Erythroblast (primary cell): ENCODE data around the gene ITPR3.

Source experiments
- DNase-seq, 2 experiments: peaks; one replicate each; lab custom pipeline; 2025; lab: John Stamatoyannopoulos, UW
- GATA1 ChIP-seq: IDR thresholded peaks from 2 replicates; pipeline ENCODE4 v1.6.1; 2011; ENCODE audit warnings: low read depth, mild to moderate bottlenecking, control low read depth, low read length, moderate library complexity
- POLR2A ChIP-seq: IDR thresholded peaks from 2 replicates; pipeline ENCODE4 v1.6.1; 2011; ENCODE audit warnings: mild to moderate bottlenecking, low read length

The ITPR3 gene

GRCh38 chr6:33732817-33733708 lies 111.9 kb downstream of the ITPR3 start:
- no peak for DNase-seq
- TF ChIP-seq POLR2A (no peak), GATA1 (no peak)

DNA sequence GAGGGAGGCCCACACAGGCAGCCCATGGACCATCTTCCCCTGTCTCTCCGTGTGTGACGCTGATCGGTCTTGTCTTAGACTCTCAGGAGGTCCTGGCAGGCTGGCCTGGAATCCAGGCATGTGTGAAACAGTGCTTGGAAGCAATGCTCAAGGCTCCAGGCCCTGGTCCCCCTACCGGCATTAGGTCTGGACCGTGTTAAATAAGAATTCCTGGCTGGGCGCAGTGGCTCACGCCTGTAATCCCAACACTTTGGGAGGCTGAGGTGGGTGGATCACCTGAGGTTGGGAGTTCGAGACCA lies 112.5 kb downstream of the ITPR3 start:
- TF ChIP-seq GATA1, result no peak
- TF ChIP-seq POLR2A, result no peak
- no peak for DNase-seq

DNA sequence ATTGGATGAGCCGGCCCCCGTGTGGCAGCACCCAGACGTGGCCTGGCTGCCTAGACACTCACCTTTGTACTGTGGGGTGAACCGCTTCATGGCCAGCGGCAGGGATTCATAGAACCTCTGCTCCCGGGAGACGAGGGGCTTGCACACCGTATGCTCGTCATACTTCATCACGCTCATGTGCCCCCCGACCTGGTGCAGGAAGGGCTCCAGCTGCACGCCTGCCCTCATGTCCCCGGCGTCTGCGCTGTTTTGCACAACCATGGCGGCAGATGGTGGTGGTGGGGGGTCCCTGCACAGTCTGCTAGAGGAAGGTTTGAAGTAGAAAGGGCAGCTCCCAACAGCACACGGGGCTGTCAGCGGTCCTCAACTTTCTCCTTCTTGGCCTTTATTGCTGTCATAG lies 114.1 kb downstream of the ITPR3 start:
- TF ChIP-seq POLR2A (no peak), GATA1 (no peak)

GRCh38 chr6:33737267-33738026 lies 116.3 kb downstream of the ITPR3 start:
- DNase-seq, result no peak
- TF ChIP-seq POLR2A, result no peak
- no peak for TF ChIP-seq GATA1

More for the DNA sequence above, 114.1 kb downstream of the ITPR3 start:
- DNase-seq, result no peak

GRCh38 chr6:33738153-33738552 lies 117.0 kb downstream of the ITPR3 start:
- no peak for DNase-seq
- TF ChIP-seq GATA1 (no peak), POLR2A (no peak)

- TF ChIP-seq POLR2A (no peak), GATA1 (no peak)
- no peak for DNase-seq
These were observed 117.8 kb downstream of the ITPR3 start for GRCh38 chr6:33738879-33739278.

- TF ChIP-seq GATA1, result no peak
- TF ChIP-seq POLR2A, result no peak
- no peak for DNase-seq
These were observed 118.4 kb downstream of the ITPR3 start for GRCh38 chr6:33739571-33739970.

DNA sequence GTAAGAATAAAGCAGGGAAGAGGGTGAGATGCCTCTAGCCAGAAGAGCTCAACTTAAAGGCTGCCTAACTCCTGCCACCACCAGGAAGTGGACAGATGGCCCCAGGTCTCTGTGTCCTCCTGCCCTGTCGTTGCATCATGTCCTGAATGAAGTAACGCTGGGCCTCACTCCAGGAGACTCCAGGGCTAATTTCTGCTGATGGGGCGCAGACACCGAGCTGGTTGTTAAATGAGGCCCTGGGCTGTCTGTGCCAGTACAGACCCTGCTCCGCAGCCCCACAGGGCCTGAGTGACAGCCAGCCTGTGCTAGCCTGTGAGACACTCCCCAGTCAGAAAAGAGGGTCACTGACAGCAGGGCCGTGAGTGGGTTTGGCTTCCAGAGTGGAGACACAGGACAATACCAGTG lies 119.1 kb downstream of the ITPR3 start:
- TF ChIP-seq GATA1 (no peak), POLR2A (no peak)
- DNase-seq, result no peak

DNA sequence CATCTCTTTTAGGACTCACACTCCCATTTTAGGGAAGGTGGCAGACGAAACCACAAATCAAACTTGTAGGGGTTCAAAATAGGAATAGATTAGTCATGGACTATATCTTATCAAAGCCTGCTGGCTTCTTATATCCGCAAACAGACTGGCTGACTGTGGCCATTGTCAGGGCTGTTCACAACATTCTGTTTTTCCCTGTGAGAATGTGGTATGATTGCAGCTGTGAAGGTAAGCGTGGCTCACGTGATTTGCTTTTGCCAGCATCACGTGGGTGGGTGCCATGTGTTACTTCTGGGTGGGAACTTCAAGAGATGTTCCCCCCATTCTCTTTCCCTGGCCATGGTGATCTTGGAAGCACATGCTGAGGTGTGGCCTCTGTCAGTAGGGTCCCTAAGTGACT lies 119.7 kb downstream of the ITPR3 start:
- no peak for DNase-seq
- TF ChIP-seq POLR2A (no peak), GATA1 (no peak)

- TF ChIP-seq GATA1, result no peak
- no peak for TF ChIP-seq POLR2A
- no peak for DNase-seq
These were observed 121.0 kb downstream of the ITPR3 start for GRCh38 chr6:33742092-33742491.

- no peak for TF ChIP-seq POLR2A
- no peak for TF ChIP-seq GATA1
- DNase-seq, result no peak
These were observed 121.7 kb downstream of the ITPR3 start for GRCh38 chr6:33742837-33743236.

DNA sequence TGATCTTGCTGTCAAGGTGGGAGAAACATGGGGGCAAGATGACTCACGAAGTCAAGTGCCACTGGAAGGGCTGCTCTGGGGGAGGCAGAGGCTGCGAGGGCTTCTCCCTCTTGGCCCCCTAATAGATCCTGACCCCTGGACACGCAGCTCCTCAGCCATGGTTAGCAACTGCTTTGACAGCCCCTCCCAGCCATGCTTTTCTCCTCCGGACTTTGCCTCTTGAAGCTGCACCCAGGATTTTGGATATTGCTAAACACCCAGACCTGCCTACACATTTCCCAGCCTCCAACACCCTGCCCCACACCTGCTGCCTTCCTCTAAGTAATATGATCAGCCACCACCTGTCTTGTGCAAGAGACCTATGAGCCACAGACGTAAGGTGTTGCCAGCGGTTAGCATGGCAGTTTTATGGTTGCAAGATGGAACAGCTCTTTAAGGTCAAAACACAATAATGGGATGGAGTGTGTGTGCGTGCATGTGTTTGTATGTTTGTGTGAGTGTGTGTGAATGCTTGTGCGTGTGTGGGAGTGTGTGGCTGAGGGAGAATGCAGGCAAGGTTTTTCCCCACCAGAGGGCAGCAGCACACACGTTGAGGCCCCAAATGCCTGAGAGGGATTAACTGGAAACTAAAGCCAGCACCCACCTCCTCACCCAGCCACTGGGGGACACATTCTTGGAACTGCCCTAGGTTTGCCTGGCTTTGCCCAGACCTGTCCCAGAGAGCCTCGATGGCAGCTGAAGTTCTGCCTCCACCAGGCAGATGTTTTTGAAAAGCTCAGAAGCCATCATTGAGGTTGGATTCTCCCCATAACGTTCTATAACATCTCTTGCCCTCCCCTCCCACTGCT lies 123.1 kb downstream of the ITPR3 start:
- no peak for TF ChIP-seq GATA1
- peak; percentile 60 to 77 for DNase-seq

DNA sequence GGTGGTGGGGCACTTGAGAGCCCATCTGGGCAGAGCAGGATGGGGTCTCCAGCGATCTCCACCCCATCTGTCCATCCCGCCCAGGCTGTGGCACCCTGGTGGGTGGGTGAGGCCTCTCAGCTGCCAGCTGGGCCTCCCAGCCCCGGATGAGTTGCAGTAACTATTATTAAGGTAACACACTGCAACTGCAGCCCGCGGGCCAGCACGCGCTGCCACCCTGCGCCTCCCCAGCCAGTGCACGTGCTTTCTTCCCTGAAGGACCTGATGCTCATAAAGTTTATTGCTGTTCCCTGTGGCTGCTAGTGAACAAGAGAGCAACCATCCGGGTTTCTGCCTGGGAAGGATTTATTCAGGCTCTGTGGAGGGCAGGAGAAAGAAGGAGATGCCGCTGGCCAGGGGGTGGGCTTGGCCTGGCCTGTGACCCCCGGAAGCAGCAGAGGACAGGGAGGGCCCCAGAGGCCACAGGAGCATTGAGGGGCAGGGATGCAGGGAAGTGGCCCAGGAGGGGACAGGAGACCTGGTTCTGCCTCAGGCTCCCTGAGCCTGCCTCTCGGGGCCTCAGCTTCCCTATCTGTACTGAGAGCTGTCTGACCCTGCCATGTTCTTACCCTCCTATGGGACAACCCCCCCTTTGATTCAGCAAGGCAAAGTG lies 123.9 kb downstream of the ITPR3 start:
- TF ChIP-seq GATA1 (no peak), POLR2A (no peak)

DNA sequence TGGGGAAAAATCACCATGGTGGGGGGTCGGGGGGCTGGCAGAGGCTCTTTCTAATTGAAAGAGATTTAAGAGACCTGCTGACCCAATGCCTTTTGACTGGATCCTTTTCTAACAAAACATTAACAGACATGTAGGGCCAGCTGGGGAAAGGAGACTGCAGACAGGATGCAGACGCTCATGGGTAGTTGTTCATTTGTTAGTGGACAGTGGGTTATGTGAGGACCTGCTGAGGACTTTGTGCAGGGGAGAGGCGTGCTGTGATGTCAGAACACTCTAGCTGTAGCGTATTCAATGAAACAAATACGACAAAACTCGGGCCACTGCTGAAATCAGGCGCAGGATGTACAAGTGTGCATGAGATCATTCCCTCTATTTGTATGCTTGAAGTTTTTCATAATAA lies 124.4 kb downstream of the ITPR3 start:
- DNase-seq, result no peak
- TF ChIP-seq GATA1 (no peak), POLR2A (no peak)

More for the DNA sequence above, 123.9 kb downstream of the ITPR3 start:
- no peak for DNase-seq
